H1 (cell line): ENCODE data around the gene WWC1. TPM values are rescaled to one million over a fixed set of nuclear protein-coding genes. Genes with fewer than 3 reads are reported as not detected.

Experiments used
- BCL11A ChIP-seq, 2 experiments: IDR thresholded peaks; one replicate each; pipeline ENCODE4 v1.6.1; 2011; ENCODE audit warnings: low read depth in 2 of 2, low read length in 2 of 2, mild to moderate bottlenecking in 2 of 2
- NANOG ChIP-seq: IDR thresholded peaks from 2 replicates; pipeline ENCODE4 v1.6.1; 2011; ENCODE audit warnings: low read length, low read depth, mild to moderate bottlenecking, inconsistent platforms; ENCODE audit not compliant: insufficient read depth, poor library complexity, severe bottlenecking
- POLR2AphosphoS5 ChIP-seq: IDR thresholded peaks from 2 replicates; pipeline ENCODE4 v1.6.1; 2011; ENCODE audit warnings: low read depth, low read length
- POU5F1 ChIP-seq: IDR thresholded peaks from 2 replicates; pipeline ENCODE4 v1.6.1; 2011; ENCODE audit warnings: low read depth, mild to moderate bottlenecking, low read length, moderate library complexity
- RAD21 ChIP-seq, 2 experiments: IDR thresholded peaks in 1 of 2; conservative IDR thresholded peaks in 1 of 2; 2 replicates each; pipeline ENCODE4 v1.6.1; 2011; ENCODE audit warnings: low read depth in 2 of 2, low read length in 2 of 2, improper control_type of control experiment in 1 of 2, inconsistent platforms in 1 of 2, mild to moderate bottlenecking in 1 of 2, moderate library complexity in 1 of 2
- RFX5 ChIP-seq: IDR thresholded peaks from 2 replicates; pipeline ENCODE4 v1.6.1; 2011; ENCODE audit warnings: low read depth, low read length, improper control_type of control experiment, borderline replicate concordance
- polyA plus RNA-seq, 7 experiments: library from polyadenylated mRNA; depleted of rRNA in 3 of 7; stranded (reverse) in 5 of 7; unstranded in 2 of 7; fragments of >200 nt in 5 of 7; fragments of 200-250 nt in 2 of 7; gene quantifications; 1 replicate in 5 of 7; 2 replicates in 1 of 7; 4 replicates in 1 of 7; pipeline versions ENCODE4 v1.2.1 to v1.2.3, GENCODE V29; 2011 to 2013; ENCODE audit warnings: missing spikeins in 2 of 7, mixed read lengths in 2 of 7
- total RNA-seq: library from RNA; stranded (reverse); fragmentation: NEBNext Ultra II Directional; extraction: Animal tissue kit (Norgen Biotek cat#: 25700); gene quantifications from 2 replicates; pipeline ENCODE4 v1.2.1, GENCODE V29; 2021

The WWC1 gene
- total and polyA plus RNA-seq, 2 of the 8 experiments (the other 6 are each of a cell fraction or from before 2014, with no cell fraction given): 16.4 to 41.1 TPM

- TF ChIP-seq POU5F1: no peak
- no peak for TF ChIP-seq BCL11A (IDR thresholded peaks at IDR 0.05; ENCODE audit: low read depth in 2 of 2, low read length in 2 of 2)
- no peak for TF ChIP-seq RFX5
- TF ChIP-seq NANOG: no peak
- TF ChIP-seq POLR2AphosphoS5: no peak
- TF ChIP-seq RAD21 (IDR thresholded peaks at IDR 0.05 in 1 of 2, conservative IDR thresholded peaks at IDR 0.05 in 1 of 2; ENCODE audit: low read depth in 2 of 2, low read length in 2 of 2): no peak
Observed at GRCh38 chr5:168356592-168356991, 65.1 kb downstream of the WWC1 start (continued).
